Activated gamma-delta T cell treated with anti-CD3 and anti-CD28 coated beads, Interleukin-2, amount 50 U/mL, for 16 hours (primary cell): Measurements from ENCODE around the gene ARHGEF39.
A peak's percentile ranks its signal among the peaks of the same experiment; 100 is the strongest.
"Not testable (repeated sequence)": the region's sequence is repeated elsewhere in the genome, so short reads cannot be mapped to it uniquely, and the experiment has no call there.

ENCODE experiments used
- DNase-seq: peaks from one replicate; pipeline ENCODE4 v3.0.0-alpha.2; 2020; ENCODE audit warnings: low read depth

The ARHGEF39 gene

DNA sequence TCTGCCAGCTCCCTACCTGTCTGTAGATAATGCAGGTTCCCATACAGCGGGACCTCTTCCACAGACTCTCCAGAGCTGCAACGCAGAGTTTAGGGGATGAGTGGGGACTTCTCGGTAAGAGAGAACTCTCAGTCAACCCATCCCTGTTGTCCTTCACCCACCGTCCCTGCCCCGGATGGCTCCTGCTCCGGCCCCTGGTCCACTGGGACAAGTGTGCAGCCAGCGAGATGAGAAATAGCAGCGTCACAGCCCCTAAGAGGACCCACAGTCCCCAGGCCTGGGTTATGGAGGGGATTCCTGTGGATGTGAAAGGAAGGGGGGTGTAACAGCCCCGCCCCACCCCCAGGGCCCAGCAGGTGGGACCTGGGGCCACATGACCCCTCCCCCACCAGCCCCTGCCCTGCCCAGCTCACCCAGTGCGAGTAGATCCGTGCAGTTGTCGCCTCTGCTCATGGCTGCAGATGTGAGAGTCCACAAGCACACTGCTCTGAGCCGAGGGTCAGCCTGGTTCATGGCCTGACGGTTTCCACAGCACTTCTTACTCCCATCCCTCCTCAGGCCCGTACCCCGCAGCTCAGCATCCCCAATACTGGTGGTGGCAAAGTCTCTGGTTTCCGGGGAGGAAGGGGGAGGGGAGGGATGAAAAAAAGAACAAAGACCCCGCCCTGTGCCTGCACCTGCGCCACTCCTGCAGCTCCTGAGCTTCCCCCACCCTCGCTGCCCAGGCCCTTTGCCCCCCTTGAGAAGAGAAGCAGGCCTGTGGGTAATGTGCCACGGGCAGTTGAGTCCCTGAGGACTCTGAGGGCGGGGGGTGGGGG, 14.4 kb downstream of the ARHGEF39 start, which contains the start of gene SIT1:
Gene SIT1, minus strand, starts transcription at position 591 of the 818 bp plus-strand sequence. Its CDS starts 78 bp downstream, at position 513.
- DNase-seq = no peak

DNA sequence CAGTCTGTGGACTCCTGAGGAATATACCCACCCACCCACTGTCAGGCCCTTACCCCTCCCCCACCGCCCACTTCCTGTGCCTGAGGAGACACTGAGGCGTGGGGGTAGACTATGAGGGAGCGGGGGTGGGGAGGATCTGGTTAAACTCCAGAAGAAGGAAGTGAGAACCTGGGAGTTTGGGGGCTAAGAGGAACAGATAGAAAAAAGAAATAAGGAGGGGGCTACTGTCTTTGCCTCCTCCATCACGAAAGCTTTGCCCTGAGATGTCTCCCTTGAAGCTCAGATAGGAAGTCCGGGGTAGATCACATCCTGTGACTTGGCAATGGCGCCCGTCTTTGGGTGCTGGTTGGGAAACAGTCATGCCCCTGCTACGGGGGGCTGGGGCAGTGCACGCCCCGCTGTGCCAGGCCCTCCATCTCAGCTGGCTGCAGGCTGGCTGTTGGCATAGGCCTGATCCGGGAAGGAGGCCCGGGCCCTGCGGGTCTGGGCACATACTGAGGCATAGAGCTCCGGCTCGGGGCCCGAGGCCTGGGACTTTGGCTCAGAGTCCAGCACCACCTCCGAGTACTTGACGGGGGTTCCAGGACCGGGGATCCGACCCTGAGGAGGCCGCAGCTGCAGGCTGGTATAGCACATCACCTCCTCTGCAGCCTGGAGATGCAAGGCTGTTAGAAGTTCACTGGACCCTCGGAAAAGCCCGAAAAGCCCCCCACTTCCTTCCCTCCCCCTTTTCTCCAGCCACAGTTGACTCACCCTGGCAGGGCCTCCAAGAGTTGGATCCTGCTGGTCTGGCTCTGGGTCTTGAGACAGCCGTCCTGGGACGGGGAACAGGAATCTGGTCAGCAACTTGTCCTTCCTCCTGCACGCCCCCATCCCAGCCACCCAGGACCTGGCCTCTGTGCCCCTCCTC, 15.3 kb downstream of the ARHGEF39 start:
- DNase-seq = no peak

DNA sequence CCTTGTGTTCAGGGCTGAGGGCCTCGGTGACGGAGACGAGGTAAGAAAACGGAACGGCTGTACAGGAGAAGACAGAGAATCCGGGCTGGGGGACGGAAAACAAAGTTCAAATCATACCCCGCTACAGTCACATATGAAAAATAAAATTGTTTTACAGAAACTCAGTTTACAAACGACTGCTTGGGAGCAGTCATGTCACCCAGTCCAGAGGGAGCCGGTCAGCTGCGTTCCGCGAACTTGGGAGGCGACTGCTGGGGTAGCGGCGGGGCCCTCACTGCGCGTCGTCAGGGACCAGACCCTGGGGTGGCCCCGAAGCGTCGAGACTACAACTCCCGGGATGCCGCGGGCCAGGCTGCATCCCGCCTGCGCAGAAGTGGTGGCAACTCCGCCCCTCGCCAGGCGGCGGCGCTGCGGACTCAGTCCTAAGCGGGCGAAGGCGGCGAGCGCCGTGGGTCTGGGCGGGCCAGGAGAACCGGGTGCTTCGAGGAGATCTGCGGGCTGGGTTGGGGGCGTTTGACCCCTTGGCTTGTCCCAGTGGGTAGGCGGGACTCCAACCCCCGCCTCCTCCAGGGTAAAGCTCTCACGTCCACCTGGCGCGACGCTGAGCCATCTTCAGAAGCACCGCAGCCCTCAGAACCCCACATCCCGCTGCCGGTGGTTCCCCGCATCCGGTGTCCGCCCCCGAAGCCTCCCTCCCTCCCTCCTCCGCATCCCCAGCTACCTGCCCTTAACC, 18.3 kb downstream of the ARHGEF39 start:
- peak; percentile 82 for DNase-seq

GRCh38 chr9:35646153-35646532, 18.9 kb downstream of the ARHGEF39 start:
- no peak for DNase-seq

- DNase-seq = not testable (repeated sequence)
Observed at GRCh38 chr9:35645736-35646135, 19.3 kb downstream of the ARHGEF39 start.

- no peak for DNase-seq
Observed at GRCh38 chr9:35643046-35643445, 21.9 kb downstream of the ARHGEF39 start.

- DNase-seq = not testable (repeated sequence)
Observed at GRCh38 chr9:35641478-35641877, 23.5 kb downstream of the ARHGEF39 start.

- not testable (repeated sequence) for DNase-seq
Observed at GRCh38 chr9:35640431-35640830, 24.6 kb downstream of the ARHGEF39 start.

- DNase-seq = no peak
Observed at GRCh38 chr9:35639631-35640030, 25.4 kb downstream of the ARHGEF39 start.

DNA sequence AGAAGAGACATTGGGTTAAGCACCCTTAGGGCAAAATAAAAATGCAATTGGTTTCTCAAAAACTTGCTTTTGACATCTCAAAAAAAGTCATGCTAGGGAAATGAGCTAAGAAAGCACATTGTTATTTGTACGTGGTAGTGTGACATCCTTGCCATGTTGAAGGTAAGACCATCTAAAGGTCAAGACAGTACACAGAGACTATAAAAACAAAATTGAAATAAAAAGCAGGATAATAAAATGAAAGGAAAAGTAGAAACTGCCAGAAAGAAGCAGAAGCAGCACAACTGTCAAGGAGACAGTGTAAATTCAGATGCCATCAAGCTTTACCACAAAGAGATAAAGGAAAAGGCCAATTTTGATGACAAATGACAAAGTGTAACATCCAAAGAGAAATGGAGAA, 25.8 kb downstream of the ARHGEF39 start:
- DNase-seq = not testable (repeated sequence)

GRCh38 chr9:35638751-35639150, 26.2 kb downstream of the ARHGEF39 start:
- DNase-seq = not testable (repeated sequence)

- DNase-seq = not testable (repeated sequence)
Observed at GRCh38 chr9:35637427-35637955, 27.5 kb downstream of the ARHGEF39 start.

GRCh38 chr9:35636877-35637246, 28.1 kb downstream of the ARHGEF39 start:
- DNase-seq = not testable (repeated sequence)

GRCh38 chr9:35636135-35636876, 28.7 kb downstream of the ARHGEF39 start:
- DNase-seq = no peak

- DNase-seq = no peak
Observed at GRCh38 chr9:35635730-35636129, 29.3 kb downstream of the ARHGEF39 start.

DNA sequence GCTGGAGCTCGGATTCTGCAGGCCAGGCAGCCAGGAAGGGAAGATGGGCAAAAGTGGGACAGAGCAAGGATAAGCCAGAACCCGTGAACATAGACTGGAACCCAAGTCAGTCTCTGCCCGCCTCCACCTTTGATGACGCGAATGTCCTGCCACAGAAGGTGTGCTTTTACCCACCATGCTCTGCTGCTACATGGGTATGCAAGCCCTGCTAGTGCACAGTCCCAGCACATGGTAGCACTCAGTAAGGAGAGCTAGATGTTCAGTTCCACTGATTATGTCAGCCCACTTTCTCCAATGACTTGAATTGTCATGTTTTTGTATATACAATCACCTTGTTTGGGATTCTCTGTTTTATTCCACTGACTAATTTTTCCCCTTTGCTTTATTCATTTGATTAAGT, 35.4 kb downstream of the ARHGEF39 start:
- no peak for DNase-seq

DNA sequence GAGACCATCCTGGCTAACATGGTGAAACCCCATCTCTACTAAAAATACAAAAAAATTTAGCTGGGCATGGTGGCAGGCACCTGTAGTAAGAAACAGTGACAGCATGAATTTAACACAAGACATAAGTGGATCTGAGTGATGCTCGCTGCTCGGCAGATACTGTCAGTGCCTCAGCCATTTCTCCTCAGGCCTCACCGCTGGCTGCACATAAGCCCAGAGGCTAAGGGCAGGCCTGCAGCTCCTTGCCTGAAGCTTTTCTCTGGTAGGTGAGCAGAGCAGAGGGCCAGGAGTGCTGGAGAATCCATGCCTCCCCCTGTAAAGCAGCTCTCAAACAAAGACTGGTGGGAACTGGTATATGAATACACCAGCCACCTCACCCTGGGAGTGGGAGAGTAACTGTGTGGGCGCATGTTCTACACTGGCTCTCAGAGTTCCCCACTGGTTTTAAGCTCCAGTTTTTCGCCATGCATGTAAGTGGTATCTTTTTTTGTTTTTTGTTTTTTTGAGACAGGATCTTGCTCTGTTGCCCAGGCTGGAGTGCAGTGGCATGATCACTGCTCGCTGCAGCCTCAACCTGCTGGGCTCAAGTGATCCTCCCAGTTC, 36.5 kb downstream of the ARHGEF39 start:
- DNase-seq = no peak

DNA sequence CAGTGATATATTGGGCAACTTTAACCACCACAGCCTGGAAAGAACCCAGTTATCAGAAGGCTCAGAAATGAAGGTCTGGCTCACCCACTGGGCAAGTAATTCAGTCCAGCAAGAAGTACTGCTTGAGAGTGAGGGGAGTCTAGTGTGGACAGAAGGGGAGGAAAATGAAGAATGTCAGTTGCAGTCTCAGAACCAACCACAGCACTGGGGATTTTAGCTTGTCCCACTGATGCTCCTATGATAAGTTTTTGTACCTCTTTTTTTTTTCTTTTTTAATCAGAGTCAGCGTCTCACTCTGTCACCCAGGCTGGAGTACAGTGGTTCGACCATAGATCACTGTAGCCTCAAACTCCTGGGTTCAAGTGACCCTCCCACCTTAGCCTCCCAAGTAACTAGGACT, 37.4 kb downstream of the ARHGEF39 start:
- DNase-seq = no peak

GRCh38 chr9:35619800-35620158, 45.2 kb downstream of the ARHGEF39 start:
- DNase-seq = no peak

GRCh38 chr9:35618854-35619799, 45.9 kb downstream of the ARHGEF39 start:
- DNase-seq = peak; percentile 28
